ENCODE measurements around the gene MAGEA9B.

MAGEA9B gene

GRCh38 chrX:149571770-149572169, 15.5 kb downstream of the MAGEA9B start:
- Histone ChIP-seq H3K4me3 (no peak overlapping the region), H3K27me3 (no peaks in the 10 kb centered on the region), H3K36me3 (no peaks in the 10 kb centered on the region), H3K27ac (no peak overlapping the region), H3K9me3 (no peaks in the 10 kb centered on the region), H3K4me1 (peaks cover 0 to 15% (median 6%) of the 10 kb centered on the region in 4 donors)
- intact Hi-C loops (cut with DNase I; ENCODE audit: low total_unique reads) = no loop called here
- TF ChIP-seq CTCF (IDR thresholded peaks at IDR 0.05) = no peak
- DNase-seq = no peak

GRCh38 chrX:149570668-149571067, 16.6 kb downstream of the MAGEA9B start:
- H3K4me3 ChIP-seq = no peak overlapping the region
- H3K36me3 ChIP-seq = no peaks in the 10 kb centered on the region
- intact Hi-C loops (cut with DNase I; ENCODE audit: low total_unique reads) = no loop called here
- no peaks in the 10 kb centered on the region for H3K9me3 ChIP-seq
- peaks cover 0 to 15% (median 6%) of the 10 kb centered on the region in 4 donors for H3K4me1 ChIP-seq
- no peaks in the 10 kb centered on the region for H3K27me3 ChIP-seq
- TF ChIP-seq CTCF (IDR thresholded peaks at IDR 0.05) = no peak
- no peak for DNase-seq
- H3K27ac ChIP-seq = no peak overlapping the region

- no peaks in the 10 kb centered on the region for H3K27me3 ChIP-seq
- DNase-seq = no peak
- TF ChIP-seq CTCF (IDR thresholded peaks at IDR 0.05) = no peak
- H3K36me3 ChIP-seq = no peaks in the 10 kb centered on the region
- H3K27ac ChIP-seq = no peak overlapping the region
- intact Hi-C loops (cut with DNase I; ENCODE audit: low total_unique reads) = loop anchor here (10.0 kb wide), 1 partner anchor 65 kb away; the partner anchor contains the start of gene TMEM185A
- H3K4me1 ChIP-seq = peaks cover 0 to 15% (median 6%) of the 10 kb centered on the region in 4 donors
- no peak overlapping the region for H3K4me3 ChIP-seq
- H3K9me3 ChIP-seq = no peaks in the 10 kb centered on the region
Observed at GRCh38 chrX:149569770-149570169, 17.5 kb downstream of the MAGEA9B start.

GRCh38 chrX:149568701-149569296, 18.5 kb downstream of the MAGEA9B start:
- Histone ChIP-seq H3K4me1 (peaks cover 0 to 15% (median 6%) of the 10 kb centered on the region in 4 donors), H3K27ac (no peak overlapping the region), H3K36me3 (no peaks in the 10 kb centered on the region), H3K4me3 (no peak overlapping the region), H3K27me3 (no peaks in the 10 kb centered on the region), H3K9me3 (no peaks in the 10 kb centered on the region)
- intact Hi-C loops (cut with DNase I; ENCODE audit: low total_unique reads) = loop anchor here (10.0 kb wide), 1 partner anchor 66 kb away; the partner anchor contains the start of gene TMEM185A
- TF ChIP-seq CTCF (IDR thresholded peaks at IDR 0.05) = no peak
- no peak for DNase-seq

GRCh38 chrX:149567621-149568417, 19.4 kb downstream of the MAGEA9B start:
- intact Hi-C loops (cut with DNase I; ENCODE audit: low total_unique reads) = loop anchor here (10.0 kb wide), 1 partner anchor 67 kb away; the partner anchor contains the start of gene TMEM185A
- DNase-seq = no peak
- no peak for TF ChIP-seq CTCF (IDR thresholded peaks at IDR 0.05)
- peaks cover 0 to 15% (median 6%) of the 10 kb centered on the region in 4 donors for H3K4me1 ChIP-seq
- no peak overlapping the region for H3K4me3 ChIP-seq
- no peaks in the 10 kb centered on the region for H3K9me3 ChIP-seq
- no peak overlapping the region for H3K27ac ChIP-seq
- no peaks in the 10 kb centered on the region for H3K36me3 ChIP-seq
- no peaks in the 10 kb centered on the region for H3K27me3 ChIP-seq
